ENCODE results near the gene CYB561D1. TPM values are rescaled to one million over a fixed set of nuclear protein-coding genes. Genes with fewer than 3 reads are reported as not detected.

Gene CYB561D1
- total and polyA plus RNA-seq, 9 of the 15 experiments (the other 6 are each of a cell fraction or from before 2014, with no cell fraction given) = 0.71 to 7.2 (median 3.5) TPM

DNA sequence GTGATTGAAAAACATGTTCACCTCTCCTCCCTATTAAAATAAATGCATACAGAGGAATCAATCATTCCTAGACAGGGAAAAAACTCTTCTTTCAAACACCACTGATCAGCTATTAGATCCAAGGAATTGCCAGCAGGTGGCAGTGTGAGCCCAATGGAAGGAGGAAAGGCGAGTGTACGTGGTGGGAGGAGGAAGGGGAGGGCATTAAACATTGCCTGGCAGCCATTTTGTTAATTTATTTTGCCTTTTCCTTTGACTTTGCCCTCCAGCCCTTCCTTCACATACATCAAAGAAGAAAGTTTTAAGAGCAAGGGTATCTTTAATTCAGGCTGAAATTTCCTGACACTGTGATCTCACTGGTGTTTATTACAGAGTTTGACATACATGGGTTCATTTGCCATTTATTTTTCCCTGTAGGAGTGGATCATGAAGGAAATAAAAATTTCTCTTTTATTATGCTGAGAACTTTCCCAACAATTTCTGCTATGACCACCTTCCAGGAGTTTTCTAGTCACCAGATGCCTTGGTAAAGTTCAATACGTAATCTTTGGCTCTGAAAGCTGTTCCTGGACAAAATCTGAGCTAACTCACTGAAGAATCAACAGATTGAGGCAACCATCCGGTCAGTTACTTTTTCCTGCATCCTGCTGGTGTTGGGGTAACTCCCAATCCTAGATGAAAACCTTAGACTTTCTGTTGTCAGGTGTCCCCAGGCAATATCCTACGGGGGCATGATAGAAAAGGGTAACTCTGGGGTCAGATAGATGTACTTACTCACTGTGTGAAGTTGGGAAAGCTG, 52.6 kb downstream of the CYB561D1 start (continued):
- TF ChIP-seq CXXC5 (CRISPR knock-in tag; IDR thresholded peaks at IDR 0.05) (peak; percentile 23), MYNN (IDR thresholded peaks at IDR 0.05) (0 out of 2 replicates have a peak, but pooled peaks have one; percentile 37), MYNN (CRISPR knock-in tag; IDR thresholded peaks at IDR 0.05) (no peak), ZNF384 (IDR thresholded peaks at IDR 0.05; ENCODE audit: low read depth, low read length) (0 out of 2 replicates have a peak, but pooled peaks have one; percentile 27), SPI1 (IDR thresholded peaks at IDR 0.05; ENCODE audit: borderline replicate concordance, low read depth, low read length) (0 out of 2 replicates have a peak, but pooled peaks have one; percentile 27), NONO (IDR thresholded peaks at IDR 0.05; ENCODE audit: low read depth in 2 of 2, low read length in 1 of 2) (0 out of 4 replicates have a peak, but pooled peaks of 1 of the 2 experiments have one; percentile 1), SUPT5H (IDR thresholded peaks at IDR 0.05) (0 out of 2 replicates have a peak, but pooled peaks have one; percentile 22), ZNF644 (tag; IDR thresholded peaks at IDR 0.05; ENCODE audit: low read depth) (0 out of 2 replicates have a peak, but pooled peaks have one; percentile 28), PURB (CRISPR knock-in tag; IDR thresholded peaks at IDR 0.05; ENCODE audit: low read depth) (no peak), RCOR1 (IDR thresholded peaks at IDR 0.05; ENCODE audit: borderline replicate concordance in 1 of 2, low read depth in 2 of 2, low read length in 2 of 2) (peak in 1 of 2 experiments; percentile 70; a peak in 1 of 4 replicates), NFRKB (IDR thresholded peaks at IDR 0.05; ENCODE audit: low read depth) (peak; percentile 95), KAT8 (IDR thresholded peaks at IDR 0.05; ENCODE audit: low read depth) (peak; percentile 91), ILF3 (IDR thresholded peaks at IDR 0.05; ENCODE audit: borderline replicate concordance) (0 out of 2 replicates have a peak, but pooled peaks have one; percentile 49), SREBF2 (CRISPR knock-in tag; IDR thresholded peaks at IDR 0.05) (no peak)
- TF ChIP-seq, protein P1, sequence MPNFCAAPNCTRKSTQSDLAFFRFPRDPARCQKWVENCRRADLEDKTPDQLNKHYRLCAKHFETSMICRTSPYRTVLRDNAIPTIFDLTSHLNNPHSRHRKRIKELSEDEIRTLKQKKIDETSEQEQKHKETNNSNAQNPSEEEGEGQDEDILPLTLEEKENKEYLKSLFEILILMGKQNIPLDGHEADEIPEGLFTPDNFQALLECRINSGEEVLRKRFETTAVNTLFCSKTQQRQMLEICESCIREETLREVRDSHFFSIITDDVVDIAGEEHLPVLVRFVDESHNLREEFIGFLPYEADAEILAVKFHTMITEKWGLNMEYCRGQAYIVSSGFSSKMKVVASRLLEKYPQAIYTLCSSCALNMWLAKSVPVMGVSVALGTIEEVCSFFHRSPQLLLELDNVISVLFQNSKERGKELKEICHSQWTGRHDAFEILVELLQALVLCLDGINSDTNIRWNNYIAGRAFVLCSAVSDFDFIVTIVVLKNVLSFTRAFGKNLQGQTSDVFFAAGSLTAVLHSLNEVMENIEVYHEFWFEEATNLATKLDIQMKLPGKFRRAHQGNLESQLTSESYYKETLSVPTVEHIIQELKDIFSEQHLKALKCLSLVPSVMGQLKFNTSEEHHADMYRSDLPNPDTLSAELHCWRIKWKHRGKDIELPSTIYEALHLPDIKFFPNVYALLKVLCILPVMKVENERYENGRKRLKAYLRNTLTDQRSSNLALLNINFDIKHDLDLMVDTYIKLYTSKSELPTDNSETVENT (CRISPR knock-in tag; IDR thresholded peaks at IDR 0.05) = no peak
- TF ChIP-seq, protein P2, sequence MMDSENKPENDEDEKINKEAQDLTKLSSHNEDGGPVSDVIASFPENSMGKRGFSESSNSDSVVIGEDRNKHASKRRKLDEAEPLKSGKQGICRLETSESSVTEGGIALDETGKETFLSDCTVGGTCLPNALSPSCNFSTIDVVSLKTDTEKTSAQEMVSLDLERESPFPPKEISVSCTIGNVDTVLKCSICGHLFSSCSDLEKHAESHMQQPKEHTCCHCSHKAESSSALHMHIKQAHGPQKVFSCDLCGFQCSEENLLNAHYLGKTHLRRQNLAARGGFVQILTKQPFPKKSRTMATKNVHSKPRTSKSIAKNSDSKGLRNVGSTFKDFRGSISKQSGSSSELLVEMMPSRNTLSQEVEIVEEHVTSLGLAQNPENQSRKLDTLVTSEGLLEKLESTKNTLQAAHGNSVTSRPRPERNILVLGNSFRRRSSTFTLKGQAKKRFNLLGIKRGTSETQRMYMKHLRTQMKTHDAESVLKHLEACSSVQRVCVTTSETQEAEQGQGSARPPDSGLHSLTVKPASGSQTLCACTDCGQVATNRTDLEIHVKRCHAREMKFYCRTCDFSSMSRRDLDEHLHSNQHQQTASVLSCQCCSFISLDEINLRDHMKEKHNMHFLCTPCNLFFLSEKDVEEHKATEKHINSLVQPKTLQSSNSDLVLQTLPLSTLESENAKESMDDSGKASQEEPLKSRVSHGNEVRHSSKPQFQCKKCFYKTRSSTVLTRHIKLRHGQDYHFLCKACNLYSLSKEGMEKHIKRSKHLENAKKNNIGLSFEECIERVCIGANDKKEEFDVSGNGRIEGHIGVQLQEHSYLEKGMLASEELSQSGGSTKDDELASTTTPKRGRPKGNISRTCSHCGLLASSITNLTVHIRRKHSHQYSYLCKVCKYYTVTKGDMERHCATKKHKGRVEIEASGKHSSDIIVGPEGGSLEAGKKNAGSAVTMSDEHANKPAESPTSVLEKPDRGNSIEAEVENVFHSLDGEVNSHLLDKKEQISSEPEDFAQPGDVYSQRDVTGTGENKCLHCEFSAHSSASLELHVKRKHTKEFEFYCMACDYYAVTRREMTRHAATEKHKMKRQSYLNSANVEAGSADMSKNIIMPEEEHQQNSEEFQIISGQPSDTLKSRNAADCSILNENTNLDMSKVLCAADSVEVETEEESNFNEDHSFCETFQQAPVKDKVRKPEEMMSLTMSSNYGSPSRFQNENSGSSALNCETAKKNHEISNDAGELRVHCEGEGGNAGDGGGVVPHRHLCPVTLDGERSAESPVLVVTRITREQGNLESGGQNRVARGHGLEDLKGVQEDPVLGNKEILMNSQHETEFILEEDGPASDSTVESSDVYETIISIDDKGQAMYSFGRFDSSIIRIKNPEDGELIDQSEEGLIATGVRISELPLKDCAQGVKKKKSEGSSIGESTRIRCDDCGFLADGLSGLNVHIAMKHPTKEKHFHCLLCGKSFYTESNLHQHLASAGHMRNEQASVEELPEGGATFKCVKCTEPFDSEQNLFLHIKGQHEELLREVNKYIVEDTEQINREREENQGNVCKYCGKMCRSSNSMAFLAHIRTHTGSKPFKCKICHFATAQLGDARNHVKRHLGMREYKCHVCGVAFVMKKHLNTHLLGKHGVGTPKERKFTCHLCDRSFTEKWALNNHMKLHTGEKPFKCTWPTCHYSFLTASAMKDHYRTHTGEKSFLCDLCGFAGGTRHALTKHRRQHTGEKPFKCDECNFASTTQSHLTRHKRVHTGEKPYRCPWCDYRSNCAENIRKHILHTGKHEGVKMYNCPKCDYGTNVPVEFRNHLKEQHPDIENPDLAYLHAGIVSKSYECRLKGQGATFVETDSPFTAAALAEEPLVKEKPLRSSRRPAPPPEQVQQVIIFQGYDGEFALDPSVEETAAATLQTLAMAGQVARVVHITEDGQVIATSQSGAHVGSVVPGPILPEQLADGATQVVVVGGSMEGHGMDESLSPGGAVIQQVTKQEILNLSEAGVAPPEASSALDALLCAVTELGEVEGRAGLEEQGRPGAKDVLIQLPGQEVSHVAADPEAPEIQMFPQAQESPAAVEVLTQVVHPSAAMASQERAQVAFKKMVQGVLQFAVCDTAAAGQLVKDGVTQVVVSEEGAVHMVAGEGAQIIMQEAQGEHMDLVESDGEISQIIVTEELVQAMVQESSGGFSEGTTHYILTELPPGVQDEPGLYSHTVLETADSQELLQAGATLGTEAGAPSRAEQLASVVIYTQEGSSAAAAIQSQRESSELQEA (IDR thresholded peaks at IDR 0.05; ENCODE audit: low read depth) = no peak

Measured in K562 (cell line).